ENCODE data around the gene GJB4. TPM values are rescaled to one million over a fixed set of nuclear protein-coding genes. Genes with fewer than 3 reads are reported as not detected.
A peak's percentile ranks its signal among the peaks of the same experiment; 100 is the strongest.

GJB4 gene
- total RNA-seq, 3 donors from 2014 or later: not detected

DNA sequence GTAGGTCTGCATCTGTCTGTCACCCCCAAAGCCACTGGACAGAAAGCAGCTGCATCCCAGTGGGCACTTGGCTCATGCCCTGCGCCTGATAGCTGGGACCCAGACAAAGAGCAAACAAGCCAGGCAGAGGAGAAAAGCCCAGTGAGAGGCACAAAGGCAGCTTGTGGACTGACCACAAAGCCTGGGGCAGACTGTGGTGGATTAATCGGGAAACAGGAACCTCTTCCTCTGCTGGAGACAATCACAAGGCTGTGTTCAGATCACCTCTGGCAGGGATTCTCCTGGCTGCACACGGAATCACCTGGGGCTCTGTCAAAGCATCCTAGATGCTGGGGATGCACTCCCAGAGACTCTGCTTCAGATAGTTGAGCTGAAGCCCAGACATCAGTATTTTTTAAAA is 19.9 kb upstream of the GJB4 start:
- ATAC-seq: no peak
- Mint-ChIP-seq H3K4me3 (no peak overlapping the region), H3K36me3 (ENCODE audit: insufficient read depth) (no peaks in the 10 kb centered on the region), H3K4me1 (ENCODE audit: low read depth) (no peaks in the 10 kb centered on the region), H3K27me3 (ENCODE audit: low read depth) (peaks cover 19% of the 10 kb centered on the region), H3K9me3 (no peaks in the 10 kb centered on the region)
- no peak for DNase-seq

DNA sequence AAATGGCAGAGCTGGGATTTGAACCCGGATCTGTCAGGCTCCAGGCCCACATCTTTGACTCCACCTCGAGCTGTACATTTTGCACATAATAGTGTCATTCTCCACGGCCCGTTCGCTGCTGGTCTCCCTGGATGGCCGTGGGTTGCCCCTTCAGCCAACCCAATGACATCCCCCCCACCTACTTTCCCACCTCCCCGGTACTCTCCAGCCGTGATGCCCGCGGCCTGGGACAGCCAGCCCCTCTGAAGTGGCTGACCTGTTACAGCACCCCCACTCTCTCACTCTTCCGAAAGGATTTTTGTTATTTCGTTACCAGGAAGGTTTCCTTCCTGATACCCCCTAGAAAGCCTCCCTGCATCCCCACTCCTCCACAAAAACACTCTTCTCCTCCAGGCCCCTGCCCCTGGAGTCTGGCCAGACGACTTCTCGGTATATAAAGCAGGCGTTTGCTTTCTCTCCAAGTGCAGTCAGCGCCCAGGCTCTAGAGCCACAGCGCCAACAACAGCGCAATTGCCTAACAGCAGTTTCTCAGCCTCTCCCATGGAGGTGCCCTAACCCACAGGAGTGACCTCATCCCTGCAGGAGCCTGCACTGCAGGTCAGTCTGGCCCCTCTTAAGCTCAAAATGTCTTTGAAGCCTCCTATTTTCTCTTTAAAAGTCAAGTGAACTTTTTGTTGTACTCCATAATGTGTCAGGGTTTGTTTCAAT is 19.2 kb upstream of the GJB4 start:
- Mint-ChIP-seq H3K4me1 (ENCODE audit: low read depth) (no peaks in the 10 kb centered on the region), H3K9me3 (no peaks in the 10 kb centered on the region), H3K27me3 (ENCODE audit: low read depth) (peaks cover 18% of the 10 kb centered on the region), H3K36me3 (ENCODE audit: insufficient read depth) (no peaks in the 10 kb centered on the region), H3K4me3 (no peak overlapping the region)
- ATAC-seq (no peak), DNase-seq (no peak)

DNA sequence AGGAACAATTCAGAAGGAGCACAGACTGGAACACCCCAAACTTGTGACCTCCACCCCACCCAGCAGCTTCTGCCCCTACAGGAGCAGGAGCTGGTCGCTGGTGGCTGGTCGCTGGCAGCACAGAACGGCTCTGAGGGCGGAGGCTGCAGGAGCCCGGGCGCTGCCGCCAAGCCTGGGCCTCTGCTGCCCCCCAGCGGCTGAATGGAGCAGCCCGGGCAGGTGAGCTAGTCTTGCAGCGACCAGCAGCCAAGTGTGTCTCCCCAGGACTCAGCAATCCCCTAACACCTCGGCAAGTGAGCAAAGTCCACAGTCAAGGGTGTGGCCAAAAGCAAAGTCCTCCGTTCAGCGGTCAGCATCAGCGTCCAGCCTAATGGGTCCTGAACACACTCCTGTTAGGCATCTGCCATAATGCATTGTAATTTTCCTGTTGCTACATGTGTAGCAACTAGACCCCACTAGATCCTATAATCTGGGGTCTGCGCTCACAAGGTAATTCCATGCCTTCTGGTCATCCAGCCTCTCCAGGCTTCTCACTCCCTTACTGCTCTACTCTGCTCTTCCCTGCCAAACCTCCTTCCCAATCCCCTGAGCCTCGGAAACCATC is 16.8 kb upstream of the GJB4 start:
- H3K27me3 Mint-ChIP-seq (ENCODE audit: low read depth): peaks cover 11% of the 10 kb centered on the region
- H3K4me1 Mint-ChIP-seq (ENCODE audit: low read depth): no peaks in the 10 kb centered on the region
- H3K9me3 Mint-ChIP-seq: no peaks in the 10 kb centered on the region
- peak; percentile 70 for DNase-seq
- no peaks in the 10 kb centered on the region for H3K36me3 Mint-ChIP-seq (ENCODE audit: insufficient read depth)
- ATAC-seq: peak; percentile 93 to 96
- no peak overlapping the region for H3K4me3 Mint-ChIP-seq

DNA sequence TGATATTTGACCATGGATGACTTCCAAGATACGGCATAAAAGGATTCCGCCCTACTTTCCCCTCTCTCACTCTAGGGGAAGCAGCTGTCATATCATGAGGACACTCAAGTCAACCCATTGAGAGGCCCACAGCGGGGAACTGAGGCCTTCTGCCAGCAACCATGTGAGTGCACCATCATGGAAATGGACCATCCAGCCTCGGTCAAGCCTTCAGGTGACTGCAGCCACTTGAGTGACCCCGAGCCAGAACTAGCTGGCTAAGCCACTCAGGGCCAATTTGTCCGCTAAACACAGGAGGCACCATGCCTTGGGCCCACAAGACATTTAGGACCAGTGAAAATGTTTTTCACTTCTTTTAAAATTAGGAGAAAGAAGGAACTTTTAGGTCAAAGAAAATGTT is 15.8 kb upstream of the GJB4 start:
- peaks cover 11% of the 10 kb centered on the region for H3K27me3 Mint-ChIP-seq (ENCODE audit: low read depth)
- H3K4me3 Mint-ChIP-seq: no peak overlapping the region
- H3K4me1 Mint-ChIP-seq (ENCODE audit: low read depth): no peaks in the 10 kb centered on the region
- DNase-seq: no peak
- H3K9me3 Mint-ChIP-seq: no peaks in the 10 kb centered on the region
- ATAC-seq: no peak
- H3K36me3 Mint-ChIP-seq (ENCODE audit: insufficient read depth): no peaks in the 10 kb centered on the region

DNA sequence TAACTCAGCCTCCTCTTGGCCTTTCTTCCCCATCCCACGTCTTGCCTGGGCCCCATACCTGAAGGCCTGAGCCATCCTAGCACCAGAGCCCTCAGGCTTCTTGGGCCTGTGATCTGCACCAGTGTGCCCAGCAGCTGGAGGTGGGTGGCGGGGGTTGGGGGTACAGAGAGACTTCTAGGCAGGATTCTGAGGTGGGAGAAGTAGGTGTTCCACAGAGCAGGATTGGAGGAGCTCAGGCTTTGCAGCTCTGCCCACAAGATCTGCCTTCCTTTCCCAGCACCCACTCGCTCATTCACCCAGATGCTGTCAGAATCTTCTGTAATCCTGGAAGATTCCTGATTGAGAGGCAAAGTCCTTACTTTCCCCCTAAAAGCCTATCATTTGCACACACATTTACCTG is 14.7 kb upstream of the GJB4 start:
- no peaks in the 10 kb centered on the region for H3K9me3 Mint-ChIP-seq

DNA sequence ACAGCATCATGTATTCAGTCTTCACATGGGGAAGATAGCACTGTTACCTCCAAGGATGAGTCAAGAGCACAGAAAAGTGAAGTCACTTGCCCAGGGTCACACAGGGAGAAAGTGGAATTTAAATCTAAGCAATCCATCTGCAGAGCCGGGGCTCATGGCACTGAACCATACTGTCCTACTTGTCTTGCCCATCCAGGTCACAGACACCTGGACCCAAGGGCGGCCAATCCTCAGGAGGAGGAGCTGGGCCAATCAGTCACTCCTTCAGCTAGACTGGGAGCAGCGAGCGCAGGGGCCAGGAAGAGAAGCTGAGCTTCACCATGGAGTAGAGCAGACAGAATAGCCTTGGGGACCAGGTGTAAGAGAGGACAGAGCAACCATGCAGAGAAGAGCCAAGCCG is 13.9 kb upstream of the GJB4 start:
- Mint-ChIP-seq H3K36me3 (ENCODE audit: insufficient read depth) (no peaks in the 10 kb centered on the region), H3K4me1 (ENCODE audit: low read depth) (no peaks in the 10 kb centered on the region), H3K27me3 (ENCODE audit: low read depth) (peaks cover 6% of the 10 kb centered on the region), H3K9me3 (no peaks in the 10 kb centered on the region), H3K4me3 (no peak overlapping the region)
- DNase-seq: no peak
- no peak for ATAC-seq

More for the DNA sequence above, 14.7 kb upstream of the GJB4 start:
- no peak for ATAC-seq
- Mint-ChIP-seq H3K36me3 (ENCODE audit: insufficient read depth) (no peaks in the 10 kb centered on the region), H3K27me3 (ENCODE audit: low read depth) (peaks cover 11% of the 10 kb centered on the region), H3K4me3 (no peak overlapping the region), H3K4me1 (ENCODE audit: low read depth) (no peaks in the 10 kb centered on the region)
- no peak for DNase-seq

DNA sequence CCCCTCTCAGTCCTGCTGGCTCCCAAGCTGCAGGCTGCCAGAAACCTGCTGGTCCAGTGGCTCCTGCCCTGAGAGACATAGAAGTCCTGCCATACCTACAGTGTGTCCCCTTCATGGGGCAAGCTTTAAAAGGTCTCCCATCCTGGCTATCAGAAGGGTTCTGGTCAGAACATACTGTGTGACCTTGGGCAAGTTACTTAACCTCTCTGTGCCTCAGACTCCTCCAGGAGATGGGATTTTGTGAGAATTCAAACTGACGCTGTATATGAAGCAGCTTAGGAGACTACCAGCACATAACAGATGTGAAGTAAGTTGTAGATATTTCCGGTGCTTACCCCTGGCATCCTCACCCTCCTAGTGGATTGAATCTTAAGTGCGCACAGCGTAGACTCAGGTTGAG is 13.4 kb upstream of the GJB4 start:
- DNase-seq: no peak
- ATAC-seq: no peak
- Mint-ChIP-seq H3K9me3 (no peaks in the 10 kb centered on the region), H3K4me1 (ENCODE audit: low read depth) (no peaks in the 10 kb centered on the region), H3K27me3 (ENCODE audit: low read depth) (peaks cover 6% of the 10 kb centered on the region), H3K4me3 (no peak overlapping the region), H3K36me3 (ENCODE audit: insufficient read depth) (no peaks in the 10 kb centered on the region)

DNA sequence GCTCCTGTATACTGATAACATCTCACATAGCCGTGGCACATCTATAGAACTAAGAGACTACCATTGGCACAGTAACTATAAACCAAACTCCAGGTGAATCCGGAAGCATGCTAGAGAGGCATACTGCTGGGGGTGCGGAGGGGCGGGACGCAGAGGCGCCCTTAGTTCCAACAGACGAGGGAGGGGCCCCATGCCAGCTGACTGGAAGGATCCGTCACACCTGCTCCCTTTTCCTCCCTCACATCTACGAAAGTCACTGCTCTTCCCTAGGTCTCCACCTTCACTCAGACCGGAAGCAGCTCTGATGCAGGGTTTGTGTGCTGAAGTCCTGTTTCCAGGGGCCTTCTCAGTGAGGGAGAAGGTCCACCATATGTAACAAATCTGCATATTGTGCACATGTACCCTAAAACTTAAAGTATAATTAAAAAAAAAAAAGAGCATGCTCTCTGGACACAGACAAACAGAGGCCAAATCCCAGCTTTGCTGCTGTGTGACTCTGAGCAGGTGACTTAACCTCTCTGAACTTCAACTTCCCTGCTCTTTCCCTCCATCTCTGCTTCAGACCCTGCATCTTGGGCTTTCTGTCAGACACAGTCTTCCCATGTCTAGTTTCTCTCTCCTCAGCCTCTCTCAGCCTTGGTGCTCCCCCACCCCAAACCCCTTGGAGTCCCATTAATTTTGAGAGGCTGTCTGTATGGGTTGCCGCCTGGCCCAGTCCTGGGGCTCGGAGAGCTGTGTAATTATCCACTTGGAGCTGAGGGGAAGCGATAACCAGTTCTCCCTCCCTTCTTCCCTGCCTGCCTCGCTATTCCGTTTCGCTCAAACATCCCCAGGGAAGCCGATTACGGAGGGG is 12.5 kb upstream of the GJB4 start:
- no peaks in the 10 kb centered on the region for H3K9me3 Mint-ChIP-seq
- no peak for ATAC-seq
- peaks cover 6% of the 10 kb centered on the region for H3K27me3 Mint-ChIP-seq (ENCODE audit: low read depth)
- no peak overlapping the region for H3K4me3 Mint-ChIP-seq
- no peak for DNase-seq
- H3K4me1 Mint-ChIP-seq (ENCODE audit: low read depth): no peaks in the 10 kb centered on the region
- no peaks in the 10 kb centered on the region for H3K36me3 Mint-ChIP-seq (ENCODE audit: insufficient read depth)

DNA sequence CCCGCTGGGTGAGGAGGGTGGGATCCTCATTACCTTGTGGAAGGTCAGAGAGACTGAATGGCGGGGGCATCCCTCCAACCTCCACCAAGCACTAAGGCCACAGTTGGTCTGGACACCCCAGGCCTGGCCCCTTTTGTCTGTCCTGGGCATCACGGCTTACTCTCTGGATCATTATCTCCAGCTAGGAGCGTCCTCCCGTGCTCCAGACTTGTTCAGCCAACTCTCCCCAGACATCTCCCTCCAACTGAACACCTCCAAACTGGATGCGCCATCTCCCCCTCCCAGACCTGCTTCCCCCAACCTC is 11.9 kb upstream of the GJB4 start:
- Mint-ChIP-seq H3K4me3 (no peak overlapping the region), H3K36me3 (ENCODE audit: insufficient read depth) (no peaks in the 10 kb centered on the region), H3K4me1 (ENCODE audit: low read depth) (no peaks in the 10 kb centered on the region), H3K9me3 (no peaks in the 10 kb centered on the region), H3K27me3 (ENCODE audit: low read depth) (peaks cover 2% of the 10 kb centered on the region)
- DNase-seq (no peak), ATAC-seq (no peak)

DNA sequence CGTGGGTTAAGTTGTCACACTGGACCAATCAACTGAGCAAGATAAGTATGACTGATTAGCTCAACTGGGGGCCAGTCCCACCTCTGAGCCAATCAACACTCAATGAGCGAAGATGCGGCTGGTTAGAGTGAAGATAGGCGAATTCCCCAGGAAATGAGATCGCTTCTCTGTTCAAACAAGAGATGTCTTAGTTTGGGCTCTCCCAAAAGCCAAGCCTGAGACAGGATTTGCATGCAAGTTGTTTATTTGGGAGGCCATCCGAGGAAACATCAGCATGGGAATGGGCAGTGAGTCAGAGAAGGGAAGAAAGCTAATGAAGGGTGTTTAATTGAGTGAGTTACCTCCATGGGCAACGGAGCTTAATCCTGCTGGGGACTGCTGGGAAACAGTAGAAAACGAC is 9.5 kb upstream of the GJB4 start:
- no peaks in the 10 kb centered on the region for H3K36me3 Mint-ChIP-seq (ENCODE audit: insufficient read depth)
- H3K4me3 Mint-ChIP-seq: no peak overlapping the region
- no peaks in the 10 kb centered on the region for H3K4me1 Mint-ChIP-seq (ENCODE audit: low read depth)
- no peaks in the 10 kb centered on the region for H3K9me3 Mint-ChIP-seq
- DNase-seq (no peak), ATAC-seq (no peak)
- H3K27me3 Mint-ChIP-seq (ENCODE audit: low read depth): no peaks in the 10 kb centered on the region

DNA sequence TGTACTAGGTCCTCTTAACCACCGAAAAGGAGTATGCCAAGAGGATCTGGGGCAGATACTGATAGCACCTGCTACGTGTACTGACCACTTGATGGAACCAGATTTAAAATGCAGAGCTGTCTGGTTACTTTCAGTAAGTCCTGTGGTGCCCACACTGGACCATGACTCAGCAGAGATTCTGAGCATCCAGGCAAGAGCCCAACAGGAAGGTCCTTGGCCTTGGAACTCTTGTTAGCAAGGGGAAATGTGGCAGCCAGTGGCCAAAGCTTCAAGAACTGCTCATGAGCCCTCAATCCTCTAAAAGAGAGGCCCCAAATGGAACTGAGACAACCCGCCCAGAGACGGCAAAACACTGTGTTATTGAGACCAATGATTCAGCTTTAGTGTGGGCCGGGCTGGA is 8.9 kb upstream of the GJB4 start:
- Mint-ChIP-seq H3K9me3 (no peaks in the 10 kb centered on the region), H3K4me1 (ENCODE audit: low read depth) (no peaks in the 10 kb centered on the region), H3K4me3 (no peak overlapping the region), H3K27me3 (ENCODE audit: low read depth) (no peaks in the 10 kb centered on the region), H3K36me3 (ENCODE audit: insufficient read depth) (no peaks in the 10 kb centered on the region)
- DNase-seq (no peak), ATAC-seq (no peak)

DNA sequence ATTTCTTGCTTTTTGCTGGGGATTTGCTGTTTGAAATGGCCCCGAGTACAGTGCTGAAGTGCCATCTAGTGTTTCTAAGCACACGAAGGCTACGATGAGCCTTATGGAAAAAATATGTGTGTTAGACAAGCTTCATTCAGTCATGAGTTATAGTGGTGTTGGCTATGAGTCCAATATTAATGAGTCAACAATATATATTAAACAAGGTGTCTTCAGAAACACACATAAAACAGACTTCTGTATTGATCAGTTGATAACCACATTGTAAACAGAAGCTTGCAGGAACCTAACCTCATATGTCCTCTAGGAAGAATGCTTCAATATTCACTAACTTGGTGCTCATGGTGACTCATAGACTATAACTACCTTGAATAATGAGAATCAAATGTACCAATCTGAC is 6.4 kb upstream of the GJB4 start:
- no peaks in the 10 kb centered on the region for H3K27me3 Mint-ChIP-seq (ENCODE audit: low read depth)
- no peaks in the 10 kb centered on the region for H3K36me3 Mint-ChIP-seq (ENCODE audit: insufficient read depth)
- H3K4me3 Mint-ChIP-seq: no peak overlapping the region
- ATAC-seq (no peak), DNase-seq (no peak)
- H3K9me3 Mint-ChIP-seq: no peaks in the 10 kb centered on the region
- no peaks in the 10 kb centered on the region for H3K4me1 Mint-ChIP-seq (ENCODE audit: low read depth)

DNA sequence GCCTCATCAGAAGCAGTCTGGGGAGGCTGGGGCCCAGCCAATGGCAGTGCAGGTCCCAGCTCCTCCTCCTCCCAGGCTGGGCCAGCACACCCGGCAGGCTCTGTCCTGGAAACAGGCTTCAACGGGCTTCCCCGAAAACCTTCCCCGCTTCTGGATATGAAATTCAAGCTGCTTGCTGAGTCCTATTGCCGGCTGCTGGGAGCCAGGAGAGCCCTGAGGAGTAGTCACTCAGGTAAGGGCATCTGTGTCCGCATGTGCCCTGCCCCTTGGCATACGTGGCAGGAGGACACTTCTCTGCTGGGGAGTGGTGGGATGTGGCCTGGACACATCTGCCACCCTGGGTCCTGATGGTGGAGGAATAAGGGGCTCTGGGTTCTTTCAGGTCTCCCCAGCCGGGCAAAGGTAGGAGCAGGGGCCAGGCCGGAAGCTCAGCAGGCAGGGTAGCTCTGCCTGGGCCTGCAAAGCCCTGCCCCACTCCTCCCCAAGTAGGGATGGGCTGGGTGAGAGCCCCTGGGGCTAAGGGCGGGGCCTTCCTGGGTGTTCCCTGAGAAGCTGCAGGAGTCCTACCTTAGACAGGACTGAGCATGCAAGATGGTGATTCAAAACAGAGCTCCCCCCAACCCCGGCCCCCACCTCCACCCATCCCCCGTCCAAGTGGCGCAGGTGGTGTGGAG is 4.4 kb upstream of the GJB4 start, which contains the start of gene GJB5:
GJB5 (plus strand) TSS at position 84 of the 674 bp plus-strand sequence. CDS start 2,284 bp downstream, outside the sequence.
- no peaks in the 10 kb centered on the region for H3K9me3 Mint-ChIP-seq
- DNase-seq: no peak
- H3K4me1 Mint-ChIP-seq (ENCODE audit: low read depth): no peaks in the 10 kb centered on the region
- no peaks in the 10 kb centered on the region for H3K27me3 Mint-ChIP-seq (ENCODE audit: low read depth)
- no peak within 1 kb of the TSS for H3K4me3 Mint-ChIP-seq
- ATAC-seq: no peak
- no peaks in the 10 kb centered on the region for H3K36me3 Mint-ChIP-seq (ENCODE audit: insufficient read depth)

DNA sequence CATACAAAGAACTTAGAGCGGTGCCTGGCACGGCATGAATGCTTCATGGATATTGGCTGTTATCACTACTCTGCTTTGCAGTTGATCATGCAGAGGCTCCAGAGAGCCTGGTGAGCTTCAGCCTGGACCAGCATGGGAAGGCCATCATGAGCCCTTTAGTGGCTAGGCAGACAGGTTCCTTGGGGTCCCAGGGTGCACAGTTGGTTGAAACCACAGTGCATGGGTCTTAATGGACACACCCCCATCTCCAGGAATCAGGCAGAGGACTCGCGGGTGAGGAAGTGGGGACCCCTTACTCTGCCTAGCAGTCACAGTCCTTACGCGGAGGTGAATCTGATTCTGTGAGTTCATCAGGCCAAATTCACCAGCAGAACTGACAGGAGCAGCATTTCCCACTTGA is 3.6 kb upstream of the GJB4 start:
- Mint-ChIP-seq H3K9me3 (no peaks in the 10 kb centered on the region), H3K4me3 (no peak overlapping the region), H3K36me3 (ENCODE audit: insufficient read depth) (no peaks in the 10 kb centered on the region), H3K27me3 (ENCODE audit: low read depth) (no peaks in the 10 kb centered on the region), H3K4me1 (ENCODE audit: low read depth) (no peaks in the 10 kb centered on the region)
- ATAC-seq: no peak
- DNase-seq: no peak
